ENCODE data around the gene G3BP1. TPM values are rescaled to one million over a fixed set of nuclear protein-coding genes. Genes with fewer than 3 reads are reported as not detected.

The G3BP1 gene
- polyA plus RNA-seq, 3 donors: 10.6 to 60.6 (median 58.8) TPM

DNA sequence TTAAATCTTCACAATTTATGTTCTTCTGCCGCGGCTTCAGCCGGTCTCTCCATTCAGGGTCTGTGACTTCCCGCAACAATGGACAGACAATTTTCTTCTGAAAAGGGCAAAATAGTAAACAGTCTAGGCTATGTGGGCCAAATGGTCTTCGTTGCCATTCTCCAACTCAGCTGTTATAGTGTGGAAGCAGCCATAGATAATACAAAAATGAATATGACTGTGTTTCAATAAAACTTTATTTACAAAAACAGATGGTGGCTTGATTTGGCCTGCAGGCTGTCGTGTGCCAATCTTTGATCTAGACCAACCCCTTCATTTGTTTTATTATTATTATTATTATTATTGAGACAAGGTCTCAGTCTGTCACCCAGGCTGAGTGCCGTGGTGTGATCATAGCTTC lies 41.4 kb upstream of the G3BP1 start:
- no peak overlapping the region for H3K9ac ChIP-seq (ENCODE audit: insufficient read depth, low read length, poor library complexity, severe bottlenecking)
- H3K9me3 ChIP-seq (replicated peaks in 1 of 2; ENCODE audit: control insufficient read depth in 1 of 2, insufficient read depth in 1 of 2, low read length in 2 of 2): peaks cover 6 to 13% of the 10 kb centered on the region in 2 donors
- no peaks in the 10 kb centered on the region for H3K27me3 ChIP-seq (ENCODE audit: control insufficient read depth in 2 of 2, insufficient read depth in 2 of 2, low read length in 2 of 2)
- H3K4me1 ChIP-seq (ENCODE audit: control insufficient read depth in 1 of 2, insufficient read depth in 2 of 2, low read length in 2 of 2): no peaks in the 10 kb centered on the region
- H3K36me3 ChIP-seq (replicated peaks in 1 of 2; ENCODE audit: control insufficient read depth in 1 of 2, insufficient read depth in 2 of 2, low read length in 2 of 2): peaks cover 3 to 27% of the 10 kb centered on the region in 2 donors
- H3K27ac ChIP-seq (ENCODE audit: low read depth in 1 of 2, low read length in 2 of 2): no peak overlapping the region
- DNase-seq: no peak
- whole genome bisulfite sequencing (ENCODE audit: insufficient coverage): no CpG with 5 or more reads among the region's 7 CpGs
- H3K4me1 Mint-ChIP-seq: no peaks in the 10 kb centered on the region
- H3K27me3 Mint-ChIP-seq (ENCODE audit: low read depth in 3 of 3): no peaks in the 10 kb centered on the region
- H3K27ac Mint-ChIP-seq: no peak overlapping the region
- H3K9me3 Mint-ChIP-seq: peaks cover 6 to 13% (median 10%) of the 10 kb centered on the region in 7 donors
- H2AFZ ChIP-seq (ENCODE audit: insufficient read depth, low read depth, low read length, poor library complexity, severe bottlenecking): no peak overlapping the region
- H3K4me2 ChIP-seq (replicated peaks; ENCODE audit: extremely low read depth, low read length, poor library complexity, severe bottlenecking): no peak overlapping the region
- no peak overlapping the region for H3K4me3 Mint-ChIP-seq
- no peaks in the 10 kb centered on the region for H3K79me2 ChIP-seq (ENCODE audit: insufficient read depth, low read length)
- TF ChIP-seq, protein P1, sequence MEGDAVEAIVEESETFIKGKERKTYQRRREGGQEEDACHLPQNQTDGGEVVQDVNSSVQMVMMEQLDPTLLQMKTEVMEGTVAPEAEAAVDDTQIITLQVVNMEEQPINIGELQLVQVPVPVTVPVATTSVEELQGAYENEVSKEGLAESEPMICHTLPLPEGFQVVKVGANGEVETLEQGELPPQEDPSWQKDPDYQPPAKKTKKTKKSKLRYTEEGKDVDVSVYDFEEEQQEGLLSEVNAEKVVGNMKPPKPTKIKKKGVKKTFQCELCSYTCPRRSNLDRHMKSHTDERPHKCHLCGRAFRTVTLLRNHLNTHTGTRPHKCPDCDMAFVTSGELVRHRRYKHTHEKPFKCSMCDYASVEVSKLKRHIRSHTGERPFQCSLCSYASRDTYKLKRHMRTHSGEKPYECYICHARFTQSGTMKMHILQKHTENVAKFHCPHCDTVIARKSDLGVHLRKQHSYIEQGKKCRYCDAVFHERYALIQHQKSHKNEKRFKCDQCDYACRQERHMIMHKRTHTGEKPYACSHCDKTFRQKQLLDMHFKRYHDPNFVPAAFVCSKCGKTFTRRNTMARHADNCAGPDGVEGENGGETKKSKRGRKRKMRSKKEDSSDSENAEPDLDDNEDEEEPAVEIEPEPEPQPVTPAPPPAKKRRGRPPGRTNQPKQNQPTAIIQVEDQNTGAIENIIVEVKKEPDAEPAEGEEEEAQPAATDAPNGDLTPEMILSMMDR (IDR thresholded peaks at IDR 0.05): no peak
- H3K36me3 Mint-ChIP-seq: peaks cover 34 to 47% of the 10 kb centered on the region in 2 donors
- intact Hi-C loops (cut with micrococcal nuclease): no loop called here
- H4K20me1 ChIP-seq (ENCODE audit: insufficient read depth, low read length): no peaks in the 10 kb centered on the region
- no peak overlapping the region for H3K4me3 ChIP-seq (replicated peaks in 1 of 3; ENCODE audit: low read depth in 2 of 3, low read length in 3 of 3)

DNA sequence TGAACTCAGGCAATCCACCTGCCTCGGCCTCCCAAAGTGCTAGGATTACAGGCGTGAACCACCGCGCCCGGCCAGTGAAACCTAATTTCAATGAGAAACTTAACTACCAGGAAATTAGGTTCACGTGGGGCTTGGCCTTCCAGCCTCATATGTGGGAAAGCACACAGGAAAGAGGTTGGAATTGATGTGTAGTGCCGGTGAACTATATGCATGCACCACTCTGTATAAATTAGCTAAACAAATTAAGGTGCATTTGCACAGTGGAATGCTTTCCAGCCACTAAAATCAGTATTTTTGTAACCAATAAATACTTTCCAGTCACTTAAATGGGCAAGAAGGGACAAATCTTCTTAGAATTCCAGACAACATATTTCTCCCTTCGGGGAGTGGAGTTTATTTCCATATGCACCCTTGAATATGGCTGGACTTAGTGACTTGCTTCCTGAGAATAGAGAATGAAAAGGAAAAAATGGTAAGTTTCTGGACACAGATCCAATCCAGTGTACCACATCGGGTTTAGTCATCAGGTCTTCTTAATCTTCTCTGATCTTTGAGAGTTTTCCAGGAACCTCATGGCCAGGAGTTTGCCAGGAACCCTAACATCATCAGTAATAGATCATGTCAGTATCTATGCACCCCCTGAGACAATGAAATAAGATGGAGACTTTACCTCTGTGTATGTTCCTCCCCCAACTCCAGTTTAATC lies 38.2 kb upstream of the G3BP1 start:
- DNase-seq: no peak
- H3K4me1 Mint-ChIP-seq: no peaks in the 10 kb centered on the region
- Histone ChIP-seq H3K79me2 (ENCODE audit: insufficient read depth, low read length) (no peaks in the 10 kb centered on the region), H3K9me3 (replicated peaks in 1 of 2; ENCODE audit: control insufficient read depth in 1 of 2, insufficient read depth in 1 of 2, low read length in 2 of 2) (peaks cover 6 to 13% of the 10 kb centered on the region in 2 donors), H3K27me3 (ENCODE audit: control insufficient read depth in 2 of 2, insufficient read depth in 2 of 2, low read length in 2 of 2) (no peaks in the 10 kb centered on the region), H2AFZ (ENCODE audit: insufficient read depth, low read depth, low read length, poor library complexity, severe bottlenecking) (no peak overlapping the region), H4K20me1 (ENCODE audit: insufficient read depth, low read length) (no peaks in the 10 kb centered on the region), H3K36me3 (replicated peaks in 1 of 2; ENCODE audit: control insufficient read depth in 1 of 2, insufficient read depth in 2 of 2, low read length in 2 of 2) (peaks cover 14 to 57% of the 10 kb centered on the region in 2 donors), H3K4me1 (ENCODE audit: control insufficient read depth in 1 of 2, insufficient read depth in 2 of 2, low read length in 2 of 2) (no peaks in the 10 kb centered on the region), H3K27ac (ENCODE audit: low read depth in 1 of 2, low read length in 2 of 2) (no peak overlapping the region), H3K4me3 (replicated peaks in 1 of 3; ENCODE audit: low read depth in 2 of 3, low read length in 3 of 3) (no peak overlapping the region), H3K9ac (ENCODE audit: insufficient read depth, low read length, poor library complexity, severe bottlenecking) (no peak overlapping the region), H3K4me2 (replicated peaks; ENCODE audit: extremely low read depth, low read length, poor library complexity, severe bottlenecking) (no peak overlapping the region)
- intact Hi-C loops (cut with micrococcal nuclease): no loop called here
- TF ChIP-seq, protein P1 (IDR thresholded peaks at IDR 0.05): no peak
- no peaks in the 10 kb centered on the region for H3K27me3 Mint-ChIP-seq (ENCODE audit: low read depth in 3 of 3)
- no peak overlapping the region for H3K4me3 Mint-ChIP-seq
- no peak overlapping the region for H3K27ac Mint-ChIP-seq
- H3K36me3 Mint-ChIP-seq: peaks cover 51 to 61% of the 10 kb centered on the region in 2 donors
- H3K9me3 Mint-ChIP-seq: peaks cover 6 to 13% (median 10%) of the 10 kb centered on the region in 7 donors
- 100% methylated on average over 3 of the region's 9 CpGs for WGBS (ENCODE audit: insufficient coverage)

All from CD14-positive monocyte (primary cell).